HG02884 (cell line): Measurements from ENCODE around the gene DNAH1.
"Not testable (repeated sequence)": the region's sequence is repeated elsewhere in the genome, so short reads cannot be mapped to it uniquely, and the experiment has no call there.

ENCODE experiments used
- ATAC-seq: cut with Tn5 transposase; IDR thresholded peaks from one replicate; pipeline ENCODE4 v1.9.1; 2021; ENCODE audit warnings: mild to moderate bottlenecking, moderate library complexity; ENCODE audit not compliant: unreplicated experiment

DNAH1 gene

GRCh38 chr3:52315977-52316764 is at the start of gene DNAH1:
Gene DNAH1 (plus strand): TSS chr3:52316319. CDS start chr3:52322443, 6,124 bp downstream.
- no peak for ATAC-seq

- ATAC-seq, result no peak
These were observed 48.1 kb upstream of the DNAH1 start for GRCh38 chr3:52268036-52268435.

- ATAC-seq, result no peak
These were observed 46.3 kb upstream of the DNAH1 start for GRCh38 chr3:52269776-52270175.

GRCh38 chr3:52270252-52270754 is 45.8 kb upstream of the DNAH1 start:
- no peak for ATAC-seq

GRCh38 chr3:52272172-52272571 is 43.9 kb upstream of the DNAH1 start:
- not testable (repeated sequence) for ATAC-seq

GRCh38 chr3:52272831-52273230 is 43.3 kb upstream of the DNAH1 start:
- no peak for ATAC-seq

GRCh38 chr3:52274781-52275180 is 41.3 kb upstream of the DNAH1 start:
- not testable (repeated sequence) for ATAC-seq

GRCh38 chr3:52277071-52277964 is 38.8 kb upstream of the DNAH1 start:
- ATAC-seq, result no peak

- ATAC-seq, result peak; percentile 46
These were observed 38.1 kb upstream of the DNAH1 start for GRCh38 chr3:52277972-52278509.

GRCh38 chr3:52278510-52279069 is 37.5 kb upstream of the DNAH1 start, which contains the start of gene WDR82:
Gene WDR82 (minus strand): TSS chr3:52278649. CDS start chr3:52278361, 288 bp downstream.
- peak; percentile 80 for ATAC-seq

GRCh38 chr3:52279596-52279995 is 36.5 kb upstream of the DNAH1 start:
- ATAC-seq, result no peak

- no peak for ATAC-seq
These were observed 36.1 kb upstream of the DNAH1 start for GRCh38 chr3:52280050-52280461.

- ATAC-seq, result no peak
These were observed 33.9 kb upstream of the DNAH1 start for GRCh38 chr3:52281981-52282801.

GRCh38 chr3:52283306-52283705 is 32.8 kb upstream of the DNAH1 start:
- no peak for ATAC-seq

GRCh38 chr3:52284051-52284450 is 32.1 kb upstream of the DNAH1 start:
- ATAC-seq, result not testable (repeated sequence)

GRCh38 chr3:52286777-52287110 is 29.4 kb upstream of the DNAH1 start:
- no peak for ATAC-seq

GRCh38 chr3:52288674-52289073 is 27.4 kb upstream of the DNAH1 start:
- no peak for ATAC-seq

GRCh38 chr3:52289338-52289746 is 26.8 kb upstream of the DNAH1 start:
- ATAC-seq, result no peak

- ATAC-seq, result no peak
These were observed 26.1 kb upstream of the DNAH1 start for GRCh38 chr3:52289747-52290595.
